Keratinocyte (primary cell): Measurements from ENCODE around the gene IGFN1. TPM values are rescaled to one million over a fixed set of nuclear protein-coding genes. Genes with fewer than 3 reads are reported as not detected.
"Not testable (repeated sequence)": the region's sequence is repeated elsewhere in the genome, so short reads cannot be mapped to it uniquely, and the experiment has no call there.

Source experiments
- DNase-seq: peaks from one replicate; pipeline ENCODE4 v3.0.0-alpha.2; 2011; ENCODE audit warnings: low read depth, missing footprints, low spot score
- FAIRE-seq: peaks from 2 replicates; lab custom pipeline; 2011; peaks lifted over from hg19 to GRCh38; lab: Jason Lieb, UNC
- H2AFZ ChIP-seq: 2 replicates; pipeline ENCODE4 v1.6.0; 2012; ENCODE audit warnings: low read length, control low read depth, inconsistent platforms; ENCODE audit not compliant: control insufficient read depth
- H3K27ac ChIP-seq: 2 replicates; pipeline ENCODE4 v1.5.1; 2011; ENCODE audit warnings: low read length; ENCODE audit not compliant: control insufficient read depth, insufficient read depth
- H3K27me3 ChIP-seq: 3 replicates; pipeline ENCODE4 v1.6.0; 2011; ENCODE audit warnings: low read length; ENCODE audit not compliant: control insufficient read depth, insufficient read depth; ENCODE audit errors: extremely low read depth
- H3K36me3 ChIP-seq, 2 experiments: 2 replicates in 1 of 2; 3 replicates in 1 of 2; pipeline ENCODE4 v1.5.1; 2011; ENCODE audit warnings: low read length in 2 of 2, mild to moderate bottlenecking in 1 of 2; ENCODE audit not compliant: control insufficient read depth in 2 of 2, insufficient read depth in 2 of 2; ENCODE audit errors: extremely low read depth in 1 of 2
- H3K4me1 ChIP-seq: 3 replicates; pipeline ENCODE4 v1.5.1; 2011; ENCODE audit warnings: low read length; ENCODE audit not compliant: control insufficient read depth, insufficient read depth; ENCODE audit errors: extremely low read depth
- H3K4me2 ChIP-seq: 3 replicates; pipeline ENCODE4 v1.6.0; 2011; ENCODE audit warnings: low read depth, low read length; ENCODE audit not compliant: control insufficient read depth, insufficient read depth; ENCODE audit errors: extremely low read depth
- H3K4me3 ChIP-seq, 3 experiments: fragments of 200-600 bp in 1 of 3; sonication (generic) in 1 of 3; 2 replicates in 2 of 3; 3 replicates in 1 of 3; pipeline ENCODE4 v1.5.1; 2011 to 2016; ENCODE audit warnings: low read length in 3 of 3, mild to moderate bottlenecking in 3 of 3, control low read depth in 2 of 3, inconsistent platforms in 1 of 3, low read depth in 1 of 3, mixed read lengths in 1 of 3, mixed run types in 1 of 3, moderate library complexity in 1 of 3; ENCODE audit not compliant: control insufficient read depth in 2 of 3, insufficient read depth in 2 of 3; ENCODE audit errors: extremely low read depth in 1 of 3
- H3K79me2 ChIP-seq: 2 replicates; pipeline ENCODE4 v1.6.0; 2012; ENCODE audit warnings: low read length; ENCODE audit not compliant: control insufficient read depth, insufficient read depth
- H3K9ac ChIP-seq: 3 replicates; pipeline ENCODE4 v1.6.0; 2011; ENCODE audit warnings: low read length; ENCODE audit not compliant: control insufficient read depth, insufficient read depth; ENCODE audit errors: extremely low read depth
- H3K9me1 ChIP-seq: 3 replicates; pipeline ENCODE4 v1.6.0; 2011; ENCODE audit warnings: low read length; ENCODE audit not compliant: control insufficient read depth, insufficient read depth; ENCODE audit errors: extremely low read depth
- H3K9me3 ChIP-seq: 2 replicates; pipeline ENCODE4 v1.5.1; 2012; ENCODE audit warnings: low read depth, low read length; ENCODE audit not compliant: control insufficient read depth
- H4K20me1 ChIP-seq: 3 replicates; pipeline ENCODE4 v1.6.0; 2011; ENCODE audit warnings: low read length; ENCODE audit not compliant: control insufficient read depth, insufficient read depth; ENCODE audit errors: extremely low read depth
- CTCF ChIP-seq, 3 experiments: IDR thresholded peaks in 1 of 3; conservative IDR thresholded peaks in 1 of 3; optimal IDR thresholded peaks in 1 of 3; 2 replicates in 2 of 3; 3 replicates in 1 of 3; pipeline versions ENCODE3 to v1.5.1; 2011; ENCODE audit warnings: low read length in 3 of 3, mild to moderate bottlenecking in 3 of 3, moderate library complexity in 2 of 3, control low read depth in 1 of 3, inconsistent platforms in 1 of 3; ENCODE audit not compliant: insufficient read depth in 2 of 3; ENCODE audit errors: extremely low read depth in 1 of 3
- EZH2 ChIP-seq: IDR thresholded peaks from one replicate; pipeline ENCODE4 v1.6.1; 2012; ENCODE audit warnings: inconsistent platforms, mild to moderate bottlenecking, low read length, moderate library complexity
- dilution Hi-C: fragments of 300-500 bp; cut with MboI; formaldehyde crosslinking; loops from one replicate; pipeline ENCODE4 v1.7.0; 2020; ENCODE audit warnings: low sequenced_read_pairs; ENCODE audit not compliant: extremely low pct_ligation_motif_present
- polyA plus RNA-seq, 5 experiments: library from polyadenylated mRNA; depleted of rRNA in 3 of 5; stranded (reverse) in 3 of 5; stranded (forward) in 1 of 5; unstranded in 1 of 5; fragments of >200 nt; gene quantifications; 1 replicate in 1 of 5; 2 replicates in 3 of 5; 3 replicates in 1 of 5; pipeline versions ENCODE4 v1.2.1 to v1.2.3, GENCODE V29; 2011 to 2012; ENCODE audit warnings: missing spikeins in 2 of 5, low read depth in 1 of 5, low replicate concordance in 1 of 5

IGFN1 gene
- polyA plus RNA-seq, 1 donor (not counting 4 experiments of a cell fraction or from before 2014, with no cell fraction given), result not detected

- no peak for FAIRE-seq
- no peak overlapping the region for H2AFZ ChIP-seq
- no peaks in the 10 kb centered on the region for H3K36me3 ChIP-seq
- no peaks in the 10 kb centered on the region for H3K9me3 ChIP-seq
- DNase-seq, result no peak
- no peak overlapping the region for H3K4me3 ChIP-seq
- H4K20me1 ChIP-seq, result no peaks in the 10 kb centered on the region
- dilution Hi-C loops, result no loop called here
- H3K9ac ChIP-seq, result no peak overlapping the region
- H3K9me1 ChIP-seq, result no peaks in the 10 kb centered on the region
- peaks cover 3% of the 10 kb centered on the region for H3K79me2 ChIP-seq
- no peak for TF ChIP-seq CTCF (optimal IDR thresholded peaks at IDR 0.05 in 1 of 3, IDR thresholded peaks at IDR 0.05 in 1 of 3, conservative IDR thresholded peaks at IDR 0.05 in 1 of 3; ENCODE audit: extremely low read depth in 1 of 3, insufficient read depth in 2 of 3, low read length in 3 of 3)
- TF ChIP-seq EZH2, result no peak
- H3K4me2 ChIP-seq, result no peak overlapping the region
- H3K4me1 ChIP-seq, result peaks cover 10% of the 10 kb centered on the region
- no peak overlapping the region for H3K27ac ChIP-seq
- H3K27me3 ChIP-seq, result peaks cover 9% of the 10 kb centered on the region
Measured at GRCh38 chr1:201156819-201157218, 33.8 kb upstream of the IGFN1 start.

GRCh38 chr1:201157949-201158348 lies 32.7 kb upstream of the IGFN1 start:
- dilution Hi-C loops, result no loop called here
- Histone ChIP-seq H3K9me3 (no peaks in the 10 kb centered on the region), H3K27me3 (peaks cover 9% of the 10 kb centered on the region), H3K4me1 (peaks cover 10% of the 10 kb centered on the region), H3K9ac (no peak overlapping the region), H3K4me2 (no peak overlapping the region), H2AFZ (no peak overlapping the region), H3K9me1 (no peaks in the 10 kb centered on the region), H3K36me3 (no peaks in the 10 kb centered on the region), H4K20me1 (no peaks in the 10 kb centered on the region), H3K4me3 (no peak overlapping the region), H3K27ac (no peak overlapping the region), H3K79me2 (peaks cover 3% of the 10 kb centered on the region)
- no peak for DNase-seq
- TF ChIP-seq CTCF (optimal IDR thresholded peaks at IDR 0.05 in 1 of 3, IDR thresholded peaks at IDR 0.05 in 1 of 3, conservative IDR thresholded peaks at IDR 0.05 in 1 of 3; ENCODE audit: extremely low read depth in 1 of 3, insufficient read depth in 2 of 3, low read length in 3 of 3), result no peak
- no peak for TF ChIP-seq EZH2
- FAIRE-seq, result no peak

- H3K9ac ChIP-seq, DNase-seq, H3K79me2 ChIP-seq, H3K36me3 ChIP-seq, H2AFZ ChIP-seq, dilution Hi-C loops, H3K4me3 ChIP-seq, H4K20me1 ChIP-seq, H3K9me1 ChIP-seq, H3K4me1 ChIP-seq, H3K27me3 ChIP-seq, H3K9me3 ChIP-seq, H3K4me2 ChIP-seq, FAIRE-seq, H3K27ac ChIP-seq: not testable (repeated sequence)
Measured at GRCh38 chr1:201163036-201163435, 27.6 kb upstream of the IGFN1 start.
